Lower leg skin (tissue), 3 donors: ENCODE results near the gene VPS33A.

Source experiments
- POLR2A ChIP-seq, 2 donors: fragments of 450-650 bp; IDR thresholded peaks; one replicate each; pipeline ENCODE4 v1.6.1; 2016 to 2017; ENCODE audit warnings: antibody characterized with exemption in 2 of 2, mild to moderate bottlenecking in 1 of 2, moderate library complexity in 1 of 2
- TF ChIP-seq, protein P1 (sequence below), 3 donors: fragments of 450-650 bp; IDR thresholded peaks; one replicate each; pipeline ENCODE4 v1.5.1; 2016; ENCODE audit warnings: antibody characterized with exemption in 3 of 3, mild to moderate bottlenecking in 3 of 3, moderate library complexity in 2 of 3

DNA sequence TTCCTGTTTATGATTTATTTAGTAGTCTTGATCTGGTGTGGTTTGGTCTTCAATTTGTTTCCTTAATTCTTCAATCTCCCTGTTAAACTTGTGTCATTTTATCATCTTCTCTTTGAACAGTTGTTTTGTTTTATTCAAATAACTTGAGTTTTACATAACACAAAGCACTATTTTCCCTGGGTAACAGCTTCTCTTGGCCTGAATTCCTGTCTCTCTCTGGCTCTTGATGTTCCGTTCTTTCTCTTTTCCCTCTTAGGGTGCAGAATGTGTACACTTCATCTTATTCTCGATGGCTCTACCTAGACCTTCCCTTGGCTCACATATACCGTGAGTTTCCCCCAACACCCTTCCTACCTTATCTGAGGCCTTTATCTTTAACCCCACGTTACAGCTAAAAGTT, 36.8 kb upstream of the VPS33A start:
- TF ChIP-seq, protein P1, sequence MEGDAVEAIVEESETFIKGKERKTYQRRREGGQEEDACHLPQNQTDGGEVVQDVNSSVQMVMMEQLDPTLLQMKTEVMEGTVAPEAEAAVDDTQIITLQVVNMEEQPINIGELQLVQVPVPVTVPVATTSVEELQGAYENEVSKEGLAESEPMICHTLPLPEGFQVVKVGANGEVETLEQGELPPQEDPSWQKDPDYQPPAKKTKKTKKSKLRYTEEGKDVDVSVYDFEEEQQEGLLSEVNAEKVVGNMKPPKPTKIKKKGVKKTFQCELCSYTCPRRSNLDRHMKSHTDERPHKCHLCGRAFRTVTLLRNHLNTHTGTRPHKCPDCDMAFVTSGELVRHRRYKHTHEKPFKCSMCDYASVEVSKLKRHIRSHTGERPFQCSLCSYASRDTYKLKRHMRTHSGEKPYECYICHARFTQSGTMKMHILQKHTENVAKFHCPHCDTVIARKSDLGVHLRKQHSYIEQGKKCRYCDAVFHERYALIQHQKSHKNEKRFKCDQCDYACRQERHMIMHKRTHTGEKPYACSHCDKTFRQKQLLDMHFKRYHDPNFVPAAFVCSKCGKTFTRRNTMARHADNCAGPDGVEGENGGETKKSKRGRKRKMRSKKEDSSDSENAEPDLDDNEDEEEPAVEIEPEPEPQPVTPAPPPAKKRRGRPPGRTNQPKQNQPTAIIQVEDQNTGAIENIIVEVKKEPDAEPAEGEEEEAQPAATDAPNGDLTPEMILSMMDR (IDR thresholded peaks at IDR 0.05): no peak
- TF ChIP-seq POLR2A (IDR thresholded peaks at IDR 0.05): no peak
